NK-92 (cell line): ENCODE data around the gene CFAP58.

Source experiments
- DNase-seq: peaks from one replicate; lab custom pipeline; 2025; ENCODE audit not compliant: unreplicated experiment; lab: John Stamatoyannopoulos, UW

The CFAP58 gene, protein sequence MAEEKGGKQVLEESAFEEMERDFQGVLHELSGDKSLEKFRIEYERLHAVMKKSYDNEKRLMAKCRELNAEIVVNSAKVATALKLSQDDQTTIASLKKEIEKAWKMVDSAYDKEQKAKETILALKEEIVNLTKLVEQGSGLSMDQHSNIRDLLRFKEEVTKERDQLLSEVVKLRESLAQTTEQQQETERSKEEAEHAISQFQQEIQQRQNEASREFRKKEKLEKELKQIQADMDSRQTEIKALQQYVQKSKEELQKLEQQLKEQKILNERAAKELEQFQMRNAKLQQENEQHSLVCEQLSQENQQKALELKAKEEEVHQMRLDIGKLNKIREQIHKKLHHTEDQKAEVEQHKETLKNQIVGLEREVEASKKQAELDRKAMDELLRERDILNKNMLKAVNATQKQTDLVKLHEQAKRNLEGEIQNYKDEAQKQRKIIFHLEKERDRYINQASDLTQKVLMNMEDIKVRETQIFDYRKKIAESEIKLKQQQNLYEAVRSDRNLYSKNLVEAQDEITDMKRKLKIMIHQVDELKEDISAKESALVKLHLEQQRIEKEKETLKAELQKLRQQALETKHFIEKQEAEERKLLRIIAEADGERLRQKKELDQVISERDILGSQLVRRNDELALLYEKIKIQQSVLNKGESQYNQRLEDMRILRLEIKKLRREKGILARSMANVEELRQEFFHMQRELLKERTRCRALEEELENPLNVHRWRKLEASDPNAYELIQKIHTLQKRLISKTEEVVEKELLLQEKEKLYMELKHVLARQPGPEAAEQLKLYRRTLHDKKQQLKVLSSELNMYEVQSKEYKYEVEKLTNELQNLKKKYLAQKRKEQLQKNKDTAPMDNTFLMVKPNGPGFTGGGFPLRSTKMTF

DNA sequence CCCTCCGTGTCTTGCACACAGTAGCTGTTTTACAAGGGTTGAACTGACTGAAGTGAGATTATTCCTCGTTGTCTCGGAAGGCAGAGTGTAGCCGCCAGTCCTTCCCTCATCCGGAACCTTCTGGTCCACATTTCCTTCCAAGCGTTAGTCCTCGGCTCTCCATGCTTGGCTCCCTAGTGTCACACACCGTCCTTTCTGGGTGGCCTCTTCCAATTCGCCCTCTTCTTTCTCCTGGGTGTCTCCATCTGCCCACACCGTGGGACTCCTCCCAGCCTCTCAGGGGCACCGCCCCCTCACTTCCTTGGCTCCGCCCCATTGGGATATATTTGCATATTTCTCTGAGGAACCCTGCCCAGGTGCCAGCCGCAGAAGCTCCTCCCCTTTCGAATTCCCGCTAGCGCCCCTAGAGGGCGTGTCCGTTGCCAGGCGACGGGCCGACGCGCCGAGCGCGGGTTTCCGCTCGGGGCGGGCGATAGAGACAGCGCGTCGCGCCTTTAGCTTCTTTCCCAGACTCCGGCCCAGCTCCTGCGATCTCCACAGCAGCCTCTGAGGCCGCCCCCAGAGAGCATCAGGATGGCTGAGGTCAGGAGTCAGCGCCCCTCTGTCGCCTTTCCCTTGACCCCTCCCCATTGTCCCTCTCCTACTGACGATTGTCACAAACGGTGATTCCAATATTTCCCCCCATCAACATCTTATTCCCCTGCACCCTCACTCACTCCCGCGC lies at the start of gene CFAP58:
TSS of gene CFAP58 (plus strand) at position 509 of the 724 bp plus-strand sequence. CDS start at position 574, 65 bp downstream.
- no peak for DNase-seq

DNA sequence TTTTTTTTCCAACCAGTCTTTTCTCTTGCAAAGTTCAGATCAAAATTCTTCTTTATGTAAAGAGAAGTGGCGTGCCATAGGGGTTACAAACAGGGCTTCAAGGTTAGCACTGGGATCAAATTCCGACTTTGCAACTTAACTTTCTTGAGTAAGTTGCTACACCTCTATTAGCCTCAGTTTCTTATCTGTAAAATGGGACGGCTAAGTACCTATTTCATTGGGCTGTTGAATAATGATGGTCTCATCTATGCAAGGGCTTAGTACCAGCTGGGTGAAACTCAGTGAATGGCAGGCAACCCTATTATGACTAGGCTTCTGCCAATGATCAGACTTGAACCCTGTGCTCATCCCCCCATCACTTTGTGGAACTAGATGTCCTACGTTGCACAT lies 49.3 kb upstream of the CFAP58 start:
- DNase-seq, result no peak

DNA sequence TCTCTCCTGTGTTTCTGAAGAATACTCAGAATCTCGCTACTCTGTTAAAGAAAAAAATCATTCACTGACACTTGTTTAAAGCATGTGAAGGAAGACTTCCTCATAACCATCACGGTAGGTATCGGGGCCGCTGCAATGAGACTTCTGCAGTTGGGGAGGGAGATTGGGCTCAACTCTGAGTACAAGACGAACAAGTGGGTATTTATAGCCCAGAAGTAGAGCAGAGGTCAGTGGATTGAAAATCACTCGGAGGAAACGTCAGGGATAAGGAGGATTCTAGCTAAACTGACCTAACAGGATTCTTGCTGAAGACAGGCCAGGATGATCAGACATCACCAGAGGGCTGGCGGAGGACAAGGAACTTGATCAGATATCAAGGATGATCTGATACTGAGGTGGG lies 48.7 kb upstream of the CFAP58 start:
- DNase-seq, result no peak

DNA sequence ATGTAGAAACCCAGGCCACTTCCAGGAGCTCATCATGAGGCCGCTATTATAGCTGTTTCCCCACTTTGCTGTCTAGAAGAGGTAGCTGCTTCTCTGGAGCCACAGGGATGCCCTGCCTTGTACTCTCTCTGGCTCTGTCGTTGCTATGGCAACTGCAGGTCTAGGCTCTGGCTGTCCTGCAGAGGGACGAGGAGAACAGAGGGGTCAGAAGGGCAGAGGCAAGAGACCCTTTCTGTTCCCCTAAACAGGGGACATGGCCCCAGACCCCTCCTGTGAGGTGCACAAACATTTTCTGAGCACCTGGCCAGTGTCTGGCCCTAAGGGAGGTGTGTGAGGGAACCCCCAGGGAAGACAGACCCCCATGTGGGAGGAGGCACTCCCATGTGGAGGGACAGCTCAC lies 46.7 kb upstream of the CFAP58 start:
- no peak for DNase-seq

DNA sequence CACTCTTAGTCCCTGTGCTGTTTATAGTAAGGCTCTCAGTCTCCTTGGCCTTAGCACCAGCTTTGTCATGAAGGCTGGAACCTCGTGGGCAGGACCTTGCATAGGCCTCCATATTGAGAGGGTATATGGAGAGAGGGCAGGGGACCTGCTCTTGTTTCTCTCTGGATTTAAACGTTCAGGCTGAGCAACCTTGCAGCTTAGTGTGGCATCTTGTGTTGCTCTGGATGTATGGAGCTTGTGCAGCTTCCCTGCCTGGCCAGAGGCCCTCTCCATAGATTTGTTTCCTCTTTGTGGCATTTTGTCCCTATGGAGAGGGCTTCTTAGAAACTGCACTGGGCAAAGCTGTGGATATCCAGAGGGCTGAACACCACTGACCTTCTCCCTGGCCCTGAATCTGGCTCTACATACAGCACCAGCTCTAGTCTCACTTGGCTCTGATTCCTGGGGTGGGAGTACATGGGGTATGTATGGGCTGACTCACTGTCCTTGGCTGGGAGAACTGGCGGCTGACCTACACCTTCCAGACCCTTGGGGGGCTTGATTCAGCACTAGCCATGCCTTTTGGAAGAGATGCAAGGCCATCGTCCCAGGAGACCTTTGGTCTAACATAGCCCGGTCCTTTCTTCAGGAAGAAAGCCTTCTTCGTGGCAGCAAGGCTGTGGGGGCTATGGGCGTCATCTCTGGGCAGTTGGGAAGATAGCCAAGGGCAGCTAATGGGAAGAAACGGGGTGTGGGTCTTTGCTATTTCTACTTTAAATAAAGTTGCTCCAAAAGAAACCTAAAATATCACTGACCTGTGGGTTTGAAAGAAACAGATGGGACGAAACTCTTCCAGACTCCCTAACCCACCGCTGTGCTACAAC lies 45.8 kb upstream of the CFAP58 start:
- no peak for DNase-seq

DNA sequence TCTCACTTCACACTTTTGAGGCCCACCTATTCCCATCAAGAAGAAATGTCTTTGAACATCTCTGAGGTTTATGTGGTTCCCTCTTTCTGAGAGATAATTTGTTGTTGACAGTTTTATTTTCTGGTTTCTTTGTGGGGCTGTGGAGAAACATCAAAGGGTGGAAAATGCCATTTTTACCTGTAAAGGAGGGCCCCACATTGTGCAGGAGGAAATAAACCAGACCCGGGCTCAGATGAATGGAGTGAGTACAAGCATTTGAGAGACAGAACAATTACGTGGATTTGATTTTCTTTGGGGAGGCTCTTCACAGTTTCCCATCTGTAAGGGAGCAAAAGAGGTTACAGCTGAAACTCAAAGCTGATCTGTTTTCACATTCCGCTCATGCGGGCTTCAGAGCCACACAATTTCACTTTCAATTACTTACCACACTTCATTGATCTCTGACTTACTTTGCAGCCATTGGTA lies 45.2 kb upstream of the CFAP58 start:
- no peak for DNase-seq

DNA sequence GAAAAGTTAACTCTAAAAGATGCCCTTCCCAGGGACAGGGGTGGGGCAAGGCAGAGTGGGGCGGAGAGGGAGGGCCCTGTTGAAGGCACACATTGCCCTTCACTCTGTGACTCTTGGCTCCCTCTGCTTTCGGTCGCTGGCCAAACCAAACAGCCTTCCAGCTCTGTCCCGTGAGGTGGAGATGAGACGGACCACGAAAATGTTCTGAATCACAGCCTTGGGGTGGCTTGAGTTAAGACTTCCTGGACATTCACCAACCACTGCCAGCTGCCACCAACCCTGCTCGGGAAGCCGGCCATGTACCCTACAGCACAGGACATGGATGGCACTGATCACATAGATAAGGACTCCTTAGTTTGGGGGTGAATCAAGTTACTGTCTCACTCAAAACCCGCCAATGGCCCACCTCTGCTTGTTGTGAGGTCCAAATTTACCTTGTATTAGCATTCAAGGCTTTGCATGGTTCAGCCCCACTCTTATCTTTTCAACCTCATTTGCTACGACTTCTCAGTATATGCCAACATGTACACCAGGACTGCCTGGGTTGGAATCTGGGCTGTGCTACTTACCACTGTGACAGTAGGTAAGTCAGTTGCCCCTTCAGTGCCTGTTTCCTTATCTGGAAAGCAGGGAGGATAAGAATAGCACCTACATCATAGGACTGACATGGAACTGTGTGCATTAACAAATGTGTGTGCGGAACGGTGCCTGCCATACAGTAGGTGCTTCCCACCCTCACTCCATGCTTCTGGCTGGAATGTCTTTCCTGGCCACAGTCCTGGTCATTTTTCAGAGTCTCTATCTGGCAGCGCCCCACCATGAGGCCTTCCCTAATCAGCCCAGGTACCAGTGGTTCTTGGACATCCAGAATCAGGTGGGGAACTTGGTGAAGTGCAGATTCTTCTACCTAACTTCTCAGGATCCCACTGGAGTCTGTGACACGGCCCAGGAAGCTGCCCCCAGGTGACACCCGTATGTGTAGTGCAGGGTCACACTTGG lies 43.4 kb upstream of the CFAP58 start:
- DNase-seq, result no peak

DNA sequence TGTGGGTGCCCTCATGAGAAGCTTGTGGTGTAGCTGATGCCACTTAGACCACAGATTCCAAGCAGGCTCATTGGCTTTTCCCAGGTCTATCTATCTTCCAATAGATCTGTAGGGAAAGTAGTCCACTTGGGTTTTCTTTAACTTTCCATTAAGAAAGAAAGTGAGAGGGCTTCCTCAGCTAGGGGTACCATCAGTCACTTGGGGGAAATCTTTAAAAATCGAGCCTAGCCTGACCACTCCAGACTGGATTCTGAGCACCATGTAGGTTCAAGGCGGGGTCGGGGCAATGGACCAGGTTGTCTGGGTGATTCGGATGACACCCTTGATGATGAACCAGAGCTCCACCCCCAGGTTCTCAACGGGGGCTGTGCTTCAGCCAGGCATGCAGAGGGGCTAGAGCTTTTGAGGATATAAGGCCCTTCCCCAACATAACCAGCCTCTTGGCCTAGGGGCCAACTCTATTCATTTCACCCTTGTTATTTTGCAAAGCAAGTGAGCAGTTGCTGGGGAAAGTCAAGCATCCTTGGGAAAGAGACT lies 42.4 kb upstream of the CFAP58 start:
- DNase-seq, result no peak

DNA sequence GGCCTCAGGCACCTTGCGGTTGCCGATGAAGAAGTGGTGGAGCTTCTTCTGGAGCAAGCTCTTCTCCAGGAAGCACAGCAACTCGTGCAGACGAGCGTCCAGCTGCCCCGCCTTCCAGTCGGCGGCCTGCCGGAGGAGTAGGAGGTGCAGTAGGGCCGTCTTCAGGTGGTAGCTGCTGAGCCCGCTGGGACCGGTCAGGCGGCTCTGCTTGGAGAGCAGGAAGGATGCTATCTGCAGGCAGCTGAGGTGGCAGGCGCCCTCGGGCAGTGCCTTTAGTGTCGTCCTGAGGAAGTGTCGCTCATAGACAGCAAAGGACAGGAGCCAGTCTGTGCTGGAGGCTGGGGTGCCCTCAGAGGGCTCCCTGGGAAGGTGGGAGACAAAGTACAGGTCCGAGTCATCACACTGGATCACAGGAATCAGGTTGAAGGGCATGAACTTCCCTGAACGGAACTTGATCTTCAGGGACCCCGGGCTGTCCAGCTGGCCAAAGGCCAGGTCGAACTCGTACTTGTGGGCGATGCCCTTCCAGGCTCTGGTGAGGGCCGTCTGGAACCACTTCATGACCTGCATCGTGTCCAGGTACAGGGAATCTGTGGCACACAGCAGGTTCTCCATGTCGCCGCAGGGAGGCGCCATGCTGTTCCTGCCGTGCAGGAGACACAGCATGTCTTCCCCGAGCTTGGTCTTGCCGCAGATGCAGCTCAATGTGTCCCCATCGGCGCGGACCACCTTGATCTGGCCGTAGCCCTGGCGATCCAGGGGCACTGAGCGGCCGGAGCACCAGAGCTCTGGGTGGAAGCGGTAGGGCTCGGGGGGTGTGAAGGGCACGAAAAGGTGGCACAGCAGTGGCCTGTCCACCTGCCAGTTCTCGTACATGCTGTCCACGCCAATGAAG lies 38.8 kb upstream of the CFAP58 start:
- DNase-seq, result no peak

DNA sequence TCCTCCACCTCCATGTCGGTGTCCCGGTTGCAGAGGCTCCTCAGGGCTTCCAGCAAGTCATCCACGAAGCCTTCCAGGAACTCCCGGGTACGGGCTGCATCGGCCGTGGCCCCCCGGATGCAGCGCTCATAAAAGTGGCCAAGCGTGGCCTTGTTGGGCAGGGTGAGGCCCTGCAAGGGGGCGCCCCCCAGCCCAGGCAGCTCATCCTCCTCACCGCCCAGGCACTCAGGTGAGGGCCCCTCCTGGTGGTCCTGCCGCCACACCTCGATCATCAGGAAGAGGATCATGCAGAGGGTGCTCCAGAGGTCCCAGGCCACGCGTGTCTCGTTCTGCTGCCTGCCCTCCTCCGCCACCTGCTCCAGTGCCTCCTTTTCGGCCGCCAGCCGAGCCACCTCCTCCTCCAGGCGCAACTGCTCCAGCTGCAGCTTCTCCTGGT lies 38.1 kb upstream of the CFAP58 start:
- no peak for DNase-seq

DNA sequence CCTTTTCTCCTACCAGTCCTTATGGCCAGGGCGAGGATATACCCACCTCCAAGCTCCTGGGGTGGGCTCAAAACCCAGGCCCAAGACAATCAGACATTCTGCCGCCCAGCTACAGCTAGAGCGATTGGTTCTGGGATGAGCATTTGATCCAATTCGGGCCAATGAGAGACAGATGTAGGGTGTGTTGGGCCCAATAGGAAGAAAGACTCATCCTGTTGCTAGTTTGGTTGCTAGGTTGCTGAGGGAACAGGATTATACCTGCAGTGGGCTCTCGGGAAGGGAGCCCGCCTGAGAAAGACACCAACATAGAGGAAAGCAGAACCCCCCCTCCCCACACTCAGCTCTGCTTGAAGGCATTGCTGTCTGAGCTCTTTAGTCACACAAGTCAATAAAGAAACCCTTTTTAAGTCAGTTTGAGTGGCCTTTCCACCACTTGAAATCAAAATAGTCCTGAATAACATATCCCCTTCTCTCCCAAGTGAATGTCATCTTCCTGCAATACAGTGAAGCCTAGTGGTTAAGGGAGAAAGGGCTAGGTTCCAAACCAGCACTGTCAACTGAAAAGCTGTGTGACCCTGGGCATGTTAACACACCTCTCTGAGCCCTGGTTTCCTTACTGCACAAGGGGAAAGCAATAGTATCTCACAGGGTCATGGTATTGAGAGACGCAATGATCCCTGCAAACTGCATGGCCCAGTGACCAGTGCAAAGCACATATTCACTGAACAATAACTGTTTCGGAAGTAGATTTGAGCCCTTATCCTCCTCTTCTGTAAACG lies 37.1 kb upstream of the CFAP58 start:
- DNase-seq, result no peak

DNA sequence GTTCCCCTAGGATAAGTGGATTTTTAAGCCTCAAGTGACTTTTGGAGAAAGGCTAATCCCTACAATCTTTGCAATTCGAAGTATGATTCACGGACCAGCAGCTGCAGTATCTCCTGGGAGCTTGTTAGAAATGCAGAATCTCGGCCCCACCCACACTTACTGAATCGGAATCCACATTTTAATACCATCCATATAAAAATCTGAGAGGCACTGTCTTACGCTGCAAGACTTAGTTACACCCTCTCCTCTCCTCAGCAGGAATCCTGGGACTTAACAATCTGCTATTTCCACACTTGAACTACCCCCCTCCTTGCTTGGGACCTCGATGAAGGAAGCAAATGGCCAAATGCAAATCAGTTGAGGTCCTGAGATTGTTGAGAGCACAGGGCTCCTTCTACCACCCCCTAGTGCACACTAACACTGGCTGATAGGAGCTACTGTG lies 36.3 kb upstream of the CFAP58 start:
- DNase-seq, result no peak

DNA sequence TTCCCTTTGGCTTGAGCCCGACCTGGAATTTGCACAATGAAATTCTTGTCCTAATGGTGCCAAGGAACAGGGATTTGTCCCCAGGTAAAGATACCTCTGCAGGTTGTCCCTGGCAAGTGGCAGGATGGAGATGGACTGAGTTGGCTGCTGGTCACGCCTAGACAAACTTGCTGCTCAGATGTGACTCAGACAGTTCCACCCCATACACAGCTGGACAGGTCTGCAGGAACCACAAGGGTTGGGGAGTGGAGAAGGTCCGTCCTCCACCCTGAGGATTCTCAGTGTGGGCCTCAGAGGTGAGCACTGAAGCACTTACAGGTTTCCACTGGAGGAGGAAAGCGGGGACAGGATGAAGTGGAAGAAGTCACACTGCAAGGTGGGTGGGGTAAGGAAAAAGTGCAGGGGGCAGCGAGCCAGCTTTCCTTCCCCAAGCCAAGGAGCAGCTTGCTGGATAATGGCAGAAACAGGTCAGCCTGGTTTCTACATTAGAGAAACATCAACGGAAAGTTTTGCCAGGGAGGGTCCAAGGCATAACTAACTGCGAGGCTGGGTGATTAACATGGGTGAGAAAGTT lies 35.8 kb upstream of the CFAP58 start:
- no peak for DNase-seq

DNA sequence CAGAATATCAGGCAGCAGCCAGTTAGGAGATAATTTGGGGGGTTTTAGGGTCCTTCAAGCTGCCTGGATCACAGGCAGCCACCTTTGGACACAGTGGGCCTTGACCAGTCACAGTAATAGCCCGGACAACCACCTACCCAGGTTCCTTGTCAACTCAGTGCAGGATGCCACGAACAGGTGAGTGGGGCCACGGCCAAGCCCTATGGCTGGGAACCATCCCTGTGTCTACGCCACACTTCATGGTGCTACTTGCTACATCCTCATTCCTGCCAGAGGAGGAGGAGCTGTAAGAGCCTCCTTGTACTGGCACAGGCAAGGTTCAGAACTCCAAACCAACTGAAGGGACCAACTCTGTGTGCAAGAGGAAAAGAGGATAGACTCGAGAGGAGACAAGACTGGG lies 35.3 kb upstream of the CFAP58 start:
- DNase-seq, result no peak

DNA sequence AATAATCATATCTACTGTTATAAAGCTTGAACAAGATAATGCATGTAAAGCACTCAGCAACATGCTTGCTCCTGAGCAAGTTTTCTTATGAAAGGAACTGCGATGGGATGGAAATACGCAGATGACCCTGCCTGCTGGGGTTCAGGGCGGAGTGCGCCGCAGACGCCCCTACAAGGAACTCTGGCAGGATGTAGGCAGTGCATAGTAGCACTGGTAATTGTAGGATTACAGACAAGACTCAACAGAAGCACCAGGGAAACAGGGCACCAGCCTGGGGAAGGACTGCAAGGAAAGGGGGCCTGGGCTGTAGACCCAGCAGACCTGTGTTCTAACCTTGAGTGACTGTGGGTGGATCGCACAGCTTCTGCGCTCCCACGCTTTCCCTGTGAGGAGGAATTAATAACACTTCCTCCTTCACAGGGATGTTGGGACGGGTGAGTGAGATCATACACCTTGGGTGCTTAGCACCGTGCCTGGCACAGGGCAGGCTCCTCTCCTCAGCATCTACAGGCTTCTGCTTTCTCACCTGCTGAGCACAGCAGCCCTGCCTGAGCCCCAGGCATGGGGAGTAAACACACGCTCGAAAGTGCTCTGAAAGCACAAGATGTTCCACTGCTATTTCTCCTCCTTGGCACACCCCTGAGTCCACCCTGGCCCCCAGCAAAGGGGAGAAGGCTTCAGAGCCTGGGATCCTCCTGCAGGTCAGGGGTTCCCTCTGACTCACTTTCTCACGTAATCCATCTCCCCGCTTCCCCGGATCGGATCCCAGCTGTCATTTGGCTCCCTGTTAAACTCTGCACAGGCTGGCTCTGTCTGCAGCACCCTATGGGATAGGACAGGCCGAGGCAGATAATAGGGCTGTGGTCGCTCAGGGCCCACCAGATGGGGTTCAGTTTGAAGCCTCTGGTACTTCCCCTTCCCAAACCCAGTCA lies 34.6 kb upstream of the CFAP58 start:
- DNase-seq, result no peak

DNA sequence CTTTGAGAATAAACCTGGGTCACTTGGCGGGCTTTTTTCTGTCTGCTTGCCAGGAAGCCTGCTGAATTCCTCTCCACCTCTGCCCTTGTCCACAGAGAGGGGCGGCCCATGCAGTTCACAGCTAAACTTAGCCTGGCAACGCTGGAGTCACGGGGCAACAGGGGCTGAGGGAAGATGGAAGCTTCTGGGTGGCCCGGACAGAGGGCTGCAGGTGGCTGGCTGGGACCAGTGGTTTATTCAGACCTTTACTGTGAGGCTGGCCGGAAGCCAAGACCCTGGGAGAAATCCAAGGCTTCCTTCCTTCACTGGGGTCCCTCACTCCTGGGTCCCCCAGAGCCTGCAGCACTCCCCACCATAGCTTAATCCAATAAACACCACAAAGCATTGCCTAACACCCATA lies 32.4 kb upstream of the CFAP58 start:
- DNase-seq, result no peak
